GM23338 (cell line): ENCODE measurements around the gene CDH20. TPM values are rescaled to one million over a fixed set of nuclear protein-coding genes. Genes with fewer than 3 reads are reported as not detected.

Source experiments
- ATAC-seq: fragments of 200-7000 bp; cut with Tn5 transposase; 3 replicates; pipeline ENCODE4 v1.9.1; 2020
- DNase-seq: peaks from one replicate; pipeline ENCODE4 v3.0.0-alpha.2; 2015; ENCODE audit warnings: low spot score
- H2AFZ ChIP-seq: fragments of 200-600 bp; sonication (generic); 2 replicates; pipeline ENCODE4 v1.8.0; 2016; ENCODE audit warnings: antibody characterized with exemption, mild to moderate bottlenecking, moderate library complexity
- H3F3A ChIP-seq: fragments of 200-600 bp; sonication (generic); replicated peaks from 2 replicates; pipeline ENCODE4 v1.8.0; 2017; ENCODE audit warnings: antibody characterized with exemption, mixed run types, low read depth
- H3K27ac ChIP-seq: fragments of 200-600 bp; sonication (generic); 2 replicates; pipeline ENCODE4 v1.6.1; 2016; ENCODE audit warnings: low read depth
- H3K27me3 ChIP-seq: fragments of 200-600 bp; sonication (generic); 2 replicates; pipeline ENCODE4 v1.8.0; 2016; ENCODE audit warnings: mild to moderate bottlenecking, mixed run types, moderate library complexity; ENCODE audit not compliant: insufficient read depth
- H3K36me3 ChIP-seq: fragments of 200-600 bp; sonication (generic); 2 replicates; pipeline ENCODE4 v1.8.0; 2016; ENCODE audit warnings: mild to moderate bottlenecking; ENCODE audit not compliant: insufficient read depth
- H3K4me1 ChIP-seq: fragments of 200-600 bp; sonication (generic); 2 replicates; pipeline ENCODE4 v1.8.0; 2016; ENCODE audit warnings: mild to moderate bottlenecking, moderate library complexity; ENCODE audit not compliant: insufficient read depth
- H3K4me2 ChIP-seq: fragments of 200-600 bp; sonication (generic); 2 replicates; pipeline ENCODE4 v1.7.1; 2017; ENCODE audit warnings: mixed run types
- H3K4me3 ChIP-seq: fragments of 200-600 bp; sonication (generic); 2 replicates; pipeline ENCODE4 v1.6.1; 2016; ENCODE audit warnings: mixed run types
- H3K79me2 ChIP-seq: fragments of 200-600 bp; sonication (generic); replicated peaks from 2 replicates; pipeline ENCODE4 v1.8.0; 2017; ENCODE audit warnings: mild to moderate bottlenecking; ENCODE audit not compliant: insufficient read depth
- H3K9me2 ChIP-seq: fragments of 200-600 bp; sonication (generic); 2 replicates; pipeline ENCODE4 v1.8.0; 2017; ENCODE audit not compliant: insufficient read depth
- H4K20me1 ChIP-seq: fragments of 200-600 bp; sonication (generic); replicated peaks from 2 replicates; pipeline ENCODE4 v1.8.0; 2017; ENCODE audit warnings: mild to moderate bottlenecking; ENCODE audit not compliant: insufficient read depth
- H3K27ac Mint-ChIP-seq: 2 replicates; pipeline ENCODE4 v1.8.0; 2020; ENCODE audit warnings: inconsistent platforms, mild to moderate bottlenecking, moderate library complexity, mixed read lengths
- H3K27me3 Mint-ChIP-seq: 3 replicates; pipeline ENCODE4 v1.8.0; 2022; ENCODE audit warnings: low read depth, mild to moderate bottlenecking, moderate library complexity, mixed read lengths, inconsistent platforms; ENCODE audit not compliant: insufficient read depth, poor library complexity
- H3K36me3 Mint-ChIP-seq: 3 replicates; pipeline ENCODE4 v1.8.0; 2021; ENCODE audit warnings: low read depth, mild to moderate bottlenecking, inconsistent platforms, moderate library complexity, mixed read lengths
- H3K4me1 Mint-ChIP-seq: 3 replicates; pipeline ENCODE4 v1.8.0; 2020; ENCODE audit warnings: mild to moderate bottlenecking, inconsistent platforms, mixed read lengths
- H3K4me3 Mint-ChIP-seq: 3 replicates; pipeline ENCODE4 v1.8.0; 2021; ENCODE audit warnings: moderate library complexity, mild to moderate bottlenecking, inconsistent platforms, mixed read lengths
- H3K9me3 Mint-ChIP-seq: 3 replicates; pipeline ENCODE4 v1.8.0; 2020; ENCODE audit warnings: moderate library complexity, mild to moderate bottlenecking, inconsistent platforms, mixed read lengths
- CREB1 ChIP-seq: fragments of 250-450 bp; sonication (Bioruptor Pico); IDR thresholded peaks from 2 replicates; pipeline ENCODE4 v1.5.0; 2020; ENCODE audit warnings: low read depth, mild to moderate bottlenecking, moderate library complexity
- CTCF ChIP-seq, 2 experiments: fragments of 200-600 bp in 1 of 2; sonication (generic) in 1 of 2; conservative IDR thresholded peaks; 2 replicates each; pipeline versions ENCODE4 v1.5.1 to v1.6.1; 2016 to 2017; ENCODE audit warnings: antibody characterized with exemption in 2 of 2, low read depth in 2 of 2, mild to moderate bottlenecking in 2 of 2, moderate library complexity in 1 of 2
- ETS1 ChIP-seq: IDR thresholded peaks from 2 replicates; pipeline ENCODE4 v1.6.1; 2016; ENCODE audit warnings: antibody characterized with exemption
- EZH2 ChIP-seq: fragments of 200-600 bp; sonication (generic); IDR thresholded peaks from one replicate; pipeline ENCODE4 v1.8.0; 2017; ENCODE audit warnings: antibody characterized with exemption, mild to moderate bottlenecking, low read depth; ENCODE audit not compliant: unreplicated experiment
- EZH2phosphoT487 ChIP-seq: fragments of 200-600 bp; sonication (generic); IDR thresholded peaks from one replicate; pipeline ENCODE4 v1.8.1; 2018; ENCODE audit warnings: antibody characterized with exemption; ENCODE audit not compliant: unreplicated experiment
- JUNB ChIP-seq: IDR thresholded peaks from one replicate; pipeline ENCODE4 v1.6.1; 2016; ENCODE audit warnings: antibody characterized with exemption; ENCODE audit not compliant: unreplicated experiment
- NANOG ChIP-seq: IDR thresholded peaks from 2 replicates; pipeline ENCODE4 v1.6.1; 2016; ENCODE audit warnings: antibody characterized with exemption, borderline replicate concordance
- POLR2AphosphoS5 ChIP-seq: IDR thresholded peaks from 2 replicates; pipeline ENCODE4 v1.6.1; 2016; ENCODE audit warnings: antibody characterized with exemption, low read depth
- REST ChIP-seq: IDR thresholded peaks from one replicate; pipeline ENCODE4 v1.6.1; 2018; ENCODE audit warnings: antibody characterized with exemption; ENCODE audit not compliant: unreplicated experiment
- STAT1 ChIP-seq: IDR thresholded peaks from one replicate; pipeline ENCODE4 v1.6.1; 2016; ENCODE audit warnings: antibody characterized with exemption; ENCODE audit not compliant: unreplicated experiment
- ZNF114 ChIP-seq: fragments of 250-450 bp; sonication (Bioruptor Pico); IDR thresholded peaks from 2 replicates; pipeline ENCODE4 v1.5.0; 2020; ENCODE audit warnings: mild to moderate bottlenecking, moderate library complexity
- ZNF331 ChIP-seq: fragments of 250-450 bp; sonication (Bioruptor Pico); IDR thresholded peaks from 2 replicates; pipeline ENCODE4 v1.5.0; 2020; ENCODE audit warnings: low read depth, mild to moderate bottlenecking, moderate library complexity
- polyA plus RNA-seq: library from polyadenylated mRNA; unstranded; fragments of >200 nt; fragmentation: Nextera tagmentation; extraction: Ambion mirVana; gene quantifications from 2 replicates; pipeline ENCODE4 v1.2.1, GENCODE V29; 2016
- total RNA-seq: library from RNA; depleted of rRNA; stranded (reverse); fragments of >200 nt; shearing (Covaris generic); gene quantifications from 2 replicates; pipeline ENCODE4 v1.2.3, GENCODE V29; 2014

Gene CDH20
- total and polyA plus RNA-seq, 2 experiments from 2014 or later, result 1.0 TPM; not detected in 1

- TF ChIP-seq CTCF (conservative IDR thresholded peaks at IDR 0.05; ENCODE audit: low read depth in 2 of 2), result no peak
These were observed 42.6 kb upstream of the CDH20 start (continued) for GRCh38 chr18:61290616-61291015.

DNA sequence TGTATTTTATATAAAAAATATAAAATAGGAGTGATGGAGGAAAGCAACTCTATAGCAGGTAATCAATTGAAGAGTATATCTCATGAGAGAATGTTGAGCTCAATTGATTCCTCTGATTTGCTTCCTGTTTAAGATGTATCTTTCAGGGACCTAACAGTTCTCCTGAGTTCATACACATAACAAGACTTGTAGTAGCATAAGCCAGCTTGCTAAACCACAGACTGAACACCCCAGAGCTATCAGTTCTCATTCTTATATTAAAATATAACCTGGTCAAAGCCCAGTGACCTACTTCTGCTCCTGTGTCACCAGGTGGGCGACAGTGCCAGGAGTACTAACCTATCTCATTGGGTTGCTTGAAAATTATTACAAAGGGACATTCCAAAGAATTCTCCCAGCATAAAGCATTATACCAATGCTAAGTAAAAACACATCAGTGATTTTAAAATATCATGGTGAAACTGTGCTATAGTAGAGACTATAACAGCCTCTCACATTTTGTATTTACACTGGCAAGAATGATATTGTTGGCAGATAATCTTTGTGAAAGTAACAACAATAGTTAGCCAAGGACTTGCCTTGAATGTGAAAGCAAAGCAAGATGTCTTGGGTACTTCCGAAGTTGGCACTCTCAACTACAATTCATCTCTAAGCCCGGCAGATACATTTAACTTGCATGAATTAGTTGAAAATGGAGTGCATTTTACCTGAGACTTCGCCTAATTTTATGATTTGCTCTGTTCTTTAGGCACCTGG, 40.8 kb upstream of the CDH20 start:
- no peaks in the 10 kb centered on the region for H3K4me1 Mint-ChIP-seq
- H2AFZ ChIP-seq, result no peak overlapping the region
- no peaks in the 10 kb centered on the region for H3K27me3 Mint-ChIP-seq
- no peaks in the 10 kb centered on the region for H3K27me3 ChIP-seq
- H4K20me1 ChIP-seq, result no peaks in the 10 kb centered on the region
- H3K36me3 Mint-ChIP-seq, result no peaks in the 10 kb centered on the region
- H3K27ac Mint-ChIP-seq, result no peak overlapping the region
- H3K36me3 ChIP-seq, result no peaks in the 10 kb centered on the region
- no peaks in the 10 kb centered on the region for H3K9me3 Mint-ChIP-seq
- no peaks in the 10 kb centered on the region for H3F3A ChIP-seq
- no peak overlapping the region for H3K27ac ChIP-seq
- ATAC-seq (no peak), DNase-seq (no peak)
- no peak overlapping the region for H3K4me2 ChIP-seq
- H3K4me1 ChIP-seq, result no peaks in the 10 kb centered on the region
- H3K9me2 ChIP-seq, result no peaks in the 10 kb centered on the region
- H3K4me3 Mint-ChIP-seq, result no peak overlapping the region
- no peaks in the 10 kb centered on the region for H3K79me2 ChIP-seq
- H3K4me3 ChIP-seq, result no peak overlapping the region
- TF ChIP-seq REST, result no peak
- no peak for TF ChIP-seq NANOG
- no peak for TF ChIP-seq POLR2AphosphoS5
- TF ChIP-seq ZNF114 (CRISPR knock-in tag), result no peak
- no peak for TF ChIP-seq STAT1
- no peak for TF ChIP-seq CTCF (conservative IDR thresholded peaks at IDR 0.05; ENCODE audit: low read depth in 2 of 2)
- no peak for TF ChIP-seq EZH2phosphoT487
- TF ChIP-seq ETS1, result no peak
- no peak for TF ChIP-seq CREB1 (CRISPR knock-in tag)
- TF ChIP-seq ZNF331, result no peak
- TF ChIP-seq JUNB, result no peak
- TF ChIP-seq EZH2, result no peak
